ENCODE measurements around the gene PRKAB1. TPM values are rescaled to one million over a fixed set of nuclear protein-coding genes. Genes with fewer than 3 reads are reported as not detected.
"Not testable (repeated sequence)": the region's sequence is repeated elsewhere in the genome, so short reads cannot be mapped to it uniquely, and the experiment has no call there.

Gene PRKAB1, protein sequence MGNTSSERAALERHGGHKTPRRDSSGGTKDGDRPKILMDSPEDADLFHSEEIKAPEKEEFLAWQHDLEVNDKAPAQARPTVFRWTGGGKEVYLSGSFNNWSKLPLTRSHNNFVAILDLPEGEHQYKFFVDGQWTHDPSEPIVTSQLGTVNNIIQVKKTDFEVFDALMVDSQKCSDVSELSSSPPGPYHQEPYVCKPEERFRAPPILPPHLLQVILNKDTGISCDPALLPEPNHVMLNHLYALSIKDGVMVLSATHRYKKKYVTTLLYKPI
- 100 to 1,000 TPM in 1 of 4 donors, 10 to 100 TPM in 3; 50.3 to 119 (median 76.2) TPM for total RNA-seq

GRCh38 chr12:119667577-119668323 is at the start of gene PRKAB1:
PRKAB1 (plus strand) TSS chr12:119668133; CDS start chr12:119668245, 112 bp downstream.
- Histone ChIP-seq H3K4me1 (peaks cover 0 to 34% (median 6%) of the 10 kb centered on the region in 4 donors), H3K36me3 (peaks cover 0 to 20% (median 0%) of the 10 kb centered on the region in 3 donors), H3K9me3 (no peaks in the 10 kb centered on the region), H3K27me3 (no peaks in the 10 kb centered on the region), H3K4me3 (peak within 1 kb of the TSS; percentile 64 to 93 (median 78)), H3K27ac (peak within 1 kb of the TSS; percentile 94 to 99 (median 94))
- TF ChIP-seq POLR2A (IDR thresholded peaks at IDR 0.05) (peak; percentile 92 to 97), CTCF (IDR thresholded peaks at IDR 0.05) (peak; percentile 87 to 96 (median 94))
- DNase-seq: peak; percentile 96 to 99 (median 96)

DNA sequence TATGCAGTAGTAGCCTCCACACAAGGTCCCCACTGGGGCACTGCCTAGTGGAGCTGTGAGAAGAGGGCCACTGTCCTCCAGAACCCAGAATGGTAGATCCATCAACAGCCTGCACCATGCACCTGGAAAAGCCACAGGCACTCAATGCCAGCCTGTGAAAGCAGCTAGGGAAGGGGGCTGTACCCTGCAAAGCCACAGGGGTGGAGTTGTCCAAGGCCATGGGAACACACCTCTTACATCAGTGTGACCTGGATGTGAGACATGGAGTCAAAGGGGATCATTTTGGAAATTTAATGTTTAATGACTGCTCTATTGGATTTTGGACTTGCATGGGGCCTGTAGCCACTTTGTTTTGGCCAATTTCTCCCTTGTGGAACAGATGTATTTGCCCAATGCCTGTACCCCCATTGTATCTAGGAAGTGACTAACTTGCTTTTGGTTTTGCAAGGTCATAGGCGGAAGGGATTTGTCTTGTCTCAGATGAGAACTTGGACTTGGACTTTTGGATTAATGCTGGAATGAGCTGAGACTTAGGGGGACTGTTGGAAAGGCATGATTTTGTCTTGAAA is 49.5 kb upstream of the PRKAB1 start:
- not testable (repeated sequence) for H3K9me3 ChIP-seq, H3K4me3 ChIP-seq, DNase-seq, H3K27me3 ChIP-seq, H3K4me1 ChIP-seq, H3K27ac ChIP-seq, H3K36me3 ChIP-seq

DNA sequence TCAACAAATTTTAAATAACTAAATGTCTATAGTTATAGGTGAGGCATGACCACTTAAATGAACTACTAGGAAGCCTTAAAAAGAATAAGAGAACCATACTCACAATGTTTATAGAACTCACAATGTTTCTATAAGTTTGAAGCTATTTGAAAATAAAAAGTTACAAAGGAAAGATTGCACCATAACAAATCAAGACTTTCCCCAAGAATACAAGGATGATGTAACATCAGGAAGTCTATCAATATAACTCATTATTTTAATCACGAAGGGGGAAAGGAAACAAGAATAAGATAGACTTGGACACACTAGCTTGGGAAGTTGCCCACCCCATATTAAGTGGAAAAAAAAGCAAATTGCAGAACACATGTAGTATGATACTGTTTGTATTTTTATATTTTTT is 47.4 kb upstream of the PRKAB1 start:
- H3K27me3 ChIP-seq: no peaks in the 10 kb centered on the region
- TF ChIP-seq CTCF (IDR thresholded peaks at IDR 0.05): no peak
- TF ChIP-seq POLR2A (IDR thresholded peaks at IDR 0.05): no peak
- H3K27ac ChIP-seq: no peak overlapping the region
- no peaks in the 10 kb centered on the region for H3K36me3 ChIP-seq
- no peaks in the 10 kb centered on the region for H3K9me3 ChIP-seq
- no peak overlapping the region for H3K4me3 ChIP-seq
- DNase-seq: no peak
- no peaks in the 10 kb centered on the region for H3K4me1 ChIP-seq

GRCh38 chr12:119621878-119622277 is 46.1 kb upstream of the PRKAB1 start:
- TF ChIP-seq POLR2A (IDR thresholded peaks at IDR 0.05): no peak
- no peak for TF ChIP-seq CTCF (IDR thresholded peaks at IDR 0.05)
- Histone ChIP-seq H3K27me3 (no peaks in the 10 kb centered on the region), H3K9me3 (no peaks in the 10 kb centered on the region), H3K36me3 (no peaks in the 10 kb centered on the region), H3K4me1 (no peaks in the 10 kb centered on the region), H3K4me3 (no peak overlapping the region), H3K27ac (no peak overlapping the region)
- DNase-seq: no peak

GRCh38 chr12:119624966-119625365 is 43.0 kb upstream of the PRKAB1 start:
- TF ChIP-seq CTCF (IDR thresholded peaks at IDR 0.05): no peak
- no peak for TF ChIP-seq POLR2A (IDR thresholded peaks at IDR 0.05)
- Histone ChIP-seq H3K36me3 (no peaks in the 10 kb centered on the region), H3K4me3 (no peak overlapping the region), H3K27me3 (no peaks in the 10 kb centered on the region), H3K4me1 (no peaks in the 10 kb centered on the region), H3K9me3 (no peaks in the 10 kb centered on the region), H3K27ac (no peak overlapping the region)
- no peak for DNase-seq

All from Peyer's patch (tissue), 4 donors.